Measurements from ENCODE around the gene SSBP1.
"Not testable (repeated sequence)": the region's sequence is repeated elsewhere in the genome, so short reads cannot be mapped to it uniquely, and the experiment has no call there.

SSBP1 gene

DNA sequence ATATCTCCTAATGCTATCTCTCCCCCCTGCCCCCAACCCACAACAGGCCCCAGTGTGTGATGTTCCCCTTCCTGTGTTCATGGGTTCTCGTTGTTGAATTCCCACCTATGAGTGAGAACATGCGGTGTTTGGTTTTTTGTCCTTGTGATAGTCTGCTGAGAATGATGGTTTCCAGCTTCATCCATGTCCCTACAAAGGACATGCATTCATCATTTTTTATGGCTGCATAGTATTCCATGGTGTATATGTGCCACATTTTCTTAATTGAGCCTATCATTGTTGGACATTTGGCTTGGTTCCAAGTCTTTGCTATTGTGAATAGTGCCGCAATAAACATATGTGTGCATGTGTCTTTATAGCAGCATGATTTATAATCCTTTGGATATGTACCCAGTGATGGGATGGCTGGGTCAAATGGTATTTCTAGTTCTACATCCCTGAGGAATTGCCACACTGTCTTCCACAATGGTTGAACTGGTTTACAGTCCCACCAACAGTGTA is 32.0 kb downstream of the SSBP1 start:
- not testable (repeated sequence) for DNase-seq (ENCODE audit: low read depth, low spot score)

DNA sequence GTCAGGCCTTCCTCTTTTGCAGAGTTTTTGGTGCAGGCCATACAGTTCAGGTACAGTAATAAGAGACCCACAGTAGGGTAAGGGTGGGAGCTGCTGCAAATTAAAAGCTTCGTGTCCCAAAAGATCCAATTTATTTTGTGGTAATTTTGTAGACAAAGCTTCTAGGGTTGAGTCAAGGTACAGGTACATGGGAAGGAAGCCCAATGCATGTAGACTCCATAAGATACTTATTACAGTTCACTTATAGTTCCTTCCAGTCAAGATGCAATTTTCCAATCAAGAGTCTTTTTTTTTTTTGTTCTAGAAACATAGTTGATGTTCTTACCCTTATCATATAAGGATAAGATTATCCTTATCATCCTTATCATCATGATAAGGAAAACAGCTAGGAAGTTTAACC is 38.2 kb downstream of the SSBP1 start, which contains the start of gene TAS2R4:
TSS of gene TAS2R4 (plus strand) at position 301 of the 400 bp plus-strand sequence. CDS start 1,815 bp downstream, outside the sequence.
- no peak for DNase-seq (ENCODE audit: low read depth, low spot score)

DNA sequence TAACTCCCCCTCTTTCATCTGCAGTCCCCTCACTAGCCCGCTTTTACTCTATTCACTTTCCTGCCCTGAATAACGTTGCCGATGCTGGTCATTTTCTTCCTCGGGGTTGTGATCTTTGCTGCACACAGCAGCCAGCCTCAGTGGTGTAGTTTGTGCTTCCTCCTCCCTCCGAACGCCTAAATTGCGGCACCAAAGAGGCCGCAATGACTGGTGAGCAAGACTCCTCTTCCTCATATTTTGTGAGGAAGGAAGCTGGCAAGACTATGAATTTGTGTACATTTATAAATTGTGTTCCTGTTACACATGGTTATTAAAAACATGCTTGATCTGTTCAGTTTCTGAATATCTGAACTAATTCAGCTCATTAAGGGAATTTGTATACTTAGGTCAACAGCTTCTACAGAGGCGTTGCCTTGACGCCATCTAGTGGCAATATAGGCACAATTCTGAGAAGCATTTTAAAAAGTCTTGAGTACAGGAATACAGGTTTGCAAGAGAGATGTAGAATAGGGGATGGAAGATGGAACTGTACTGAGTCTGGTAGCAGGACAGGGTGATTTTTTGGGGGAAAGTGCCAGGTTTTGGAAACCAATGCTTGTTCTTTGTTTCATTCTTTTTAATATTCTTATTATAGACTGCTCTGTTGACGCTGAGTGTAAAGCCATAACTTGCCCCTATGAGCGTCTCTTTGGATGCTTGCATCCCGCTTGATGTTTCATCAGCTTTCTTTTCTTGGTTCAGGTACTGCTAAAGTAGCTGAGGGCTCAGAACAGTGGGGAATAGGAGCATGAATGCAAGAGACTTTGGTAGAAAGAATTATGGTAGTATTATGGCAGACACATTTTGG is 47.8 kb downstream of the SSBP1 start:
- peak; percentile 12 for DNase-seq (ENCODE audit: low read depth, low spot score)

DNA sequence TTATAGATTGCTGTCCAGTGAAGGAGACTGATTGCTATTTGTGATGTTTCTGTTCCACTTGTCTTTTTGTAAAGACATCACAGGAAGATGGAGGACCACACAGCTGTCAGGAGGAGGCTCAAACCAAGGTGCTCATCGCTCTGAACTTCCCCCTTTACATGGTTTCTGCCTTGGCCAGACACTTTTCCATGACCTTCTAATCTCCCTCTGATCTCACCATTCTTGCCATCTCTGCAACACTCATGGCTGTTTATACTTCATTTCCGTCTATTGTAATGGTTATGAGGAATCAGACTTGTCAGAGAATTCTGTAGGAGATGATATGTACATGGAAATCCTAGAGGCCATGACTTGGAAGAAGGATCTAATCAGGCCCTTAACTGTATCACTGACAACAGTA is 50.1 kb downstream of the SSBP1 start:
- no peak for DNase-seq (ENCODE audit: low read depth, low spot score)

DNA sequence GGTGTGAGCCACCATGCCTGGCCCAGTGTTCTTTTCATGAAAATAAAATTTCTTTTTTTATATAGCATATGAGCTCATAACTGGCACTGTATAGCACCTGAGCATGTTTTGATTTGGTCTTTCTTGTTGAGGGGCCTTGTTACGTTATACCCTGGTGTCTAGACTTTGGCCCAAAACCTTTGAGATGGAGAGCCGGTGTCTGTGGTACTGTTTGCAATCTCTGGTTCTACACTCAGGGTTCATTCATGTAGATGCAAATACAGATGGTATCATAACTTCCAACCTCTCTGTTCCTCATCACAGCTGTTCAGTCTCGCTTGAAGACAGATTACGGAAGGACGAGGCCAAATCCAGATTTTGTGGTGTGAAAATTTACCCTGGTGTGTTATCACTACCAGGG is 51.8 kb downstream of the SSBP1 start, which contains the start of gene TAS2R5:
TSS of gene TAS2R5 (plus strand) at position 301 of the 400 bp plus-strand sequence. CDS start 145 bp downstream, outside the sequence.
- no peak for DNase-seq (ENCODE audit: low read depth, low spot score)

DNA sequence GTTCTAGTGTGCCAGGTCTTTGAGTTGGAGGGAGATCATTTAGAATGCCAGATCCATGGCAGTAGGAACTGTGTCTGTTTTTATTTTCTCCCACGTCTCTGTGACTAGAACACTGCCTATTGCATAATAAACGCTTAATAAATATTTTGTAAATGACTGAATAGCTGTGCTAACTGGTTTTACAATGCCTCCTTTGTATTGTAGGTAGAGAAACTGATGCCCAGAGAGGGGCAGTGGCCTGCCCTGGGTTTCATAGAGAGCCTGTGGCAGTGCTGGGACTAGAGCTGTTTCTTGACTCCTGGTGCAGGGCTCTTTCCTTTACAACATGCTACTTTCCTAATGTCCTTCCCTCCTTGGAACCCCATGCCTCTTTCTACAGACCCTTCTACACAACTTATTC is 54.4 kb downstream of the SSBP1 start:
- DNase-seq (ENCODE audit: low read depth, low spot score) = no peak

All from brain pericyte (primary cell).